HG02884 (cell line): Measurements from ENCODE around the gene SLIT3.

Experiments
- ATAC-seq: cut with Tn5 transposase; IDR thresholded peaks from one replicate; pipeline ENCODE4 v1.9.1; 2021; ENCODE audit warnings: mild to moderate bottlenecking, moderate library complexity; ENCODE audit not compliant: unreplicated experiment

The SLIT3 gene

DNA sequence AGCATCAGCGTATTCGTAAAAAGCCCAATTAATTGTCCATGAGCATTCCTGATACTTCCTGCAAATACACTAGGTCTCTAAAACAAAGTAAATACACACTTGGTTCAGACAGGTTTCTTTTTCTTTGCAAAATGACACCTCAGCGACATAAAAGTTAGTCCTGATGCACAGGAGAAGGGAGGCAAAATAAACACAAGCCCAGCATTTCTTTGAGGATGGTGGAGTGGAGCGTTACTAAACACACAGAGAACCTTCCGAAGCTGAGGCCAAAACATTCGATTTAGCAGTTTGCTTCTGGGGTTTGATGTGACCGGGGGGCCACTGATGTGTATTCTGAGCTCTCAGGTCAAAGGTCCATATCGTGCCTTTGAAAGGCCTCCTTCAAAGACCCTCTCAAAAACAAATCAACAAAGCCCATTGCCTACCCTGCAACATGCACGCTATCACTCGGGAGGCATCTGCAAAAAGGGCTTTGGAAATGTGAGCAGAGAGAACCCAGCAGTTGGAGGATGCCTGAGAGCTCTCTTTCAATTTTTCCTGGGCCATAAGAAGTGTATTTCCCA is 453.3 kb downstream of the SLIT3 start:
- ATAC-seq: no peak

DNA sequence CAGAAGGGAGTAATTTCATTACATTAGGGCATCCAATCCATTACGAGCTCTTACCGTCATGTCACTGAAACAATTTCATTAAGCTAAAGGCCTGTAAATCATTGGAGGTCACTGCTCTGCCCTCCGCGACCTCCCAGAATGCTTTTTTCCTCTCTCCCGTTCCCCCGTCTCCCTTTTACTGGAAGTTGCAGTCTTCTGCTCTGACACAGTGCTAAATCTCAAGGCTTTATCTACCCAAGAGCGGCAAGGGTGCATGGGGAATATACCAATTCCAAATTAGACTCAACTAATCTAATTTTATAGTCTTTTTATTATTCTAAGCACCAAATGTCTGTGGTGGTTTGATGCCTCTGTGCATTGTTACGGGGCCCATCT is 456.0 kb downstream of the SLIT3 start:
- no peak for ATAC-seq

DNA sequence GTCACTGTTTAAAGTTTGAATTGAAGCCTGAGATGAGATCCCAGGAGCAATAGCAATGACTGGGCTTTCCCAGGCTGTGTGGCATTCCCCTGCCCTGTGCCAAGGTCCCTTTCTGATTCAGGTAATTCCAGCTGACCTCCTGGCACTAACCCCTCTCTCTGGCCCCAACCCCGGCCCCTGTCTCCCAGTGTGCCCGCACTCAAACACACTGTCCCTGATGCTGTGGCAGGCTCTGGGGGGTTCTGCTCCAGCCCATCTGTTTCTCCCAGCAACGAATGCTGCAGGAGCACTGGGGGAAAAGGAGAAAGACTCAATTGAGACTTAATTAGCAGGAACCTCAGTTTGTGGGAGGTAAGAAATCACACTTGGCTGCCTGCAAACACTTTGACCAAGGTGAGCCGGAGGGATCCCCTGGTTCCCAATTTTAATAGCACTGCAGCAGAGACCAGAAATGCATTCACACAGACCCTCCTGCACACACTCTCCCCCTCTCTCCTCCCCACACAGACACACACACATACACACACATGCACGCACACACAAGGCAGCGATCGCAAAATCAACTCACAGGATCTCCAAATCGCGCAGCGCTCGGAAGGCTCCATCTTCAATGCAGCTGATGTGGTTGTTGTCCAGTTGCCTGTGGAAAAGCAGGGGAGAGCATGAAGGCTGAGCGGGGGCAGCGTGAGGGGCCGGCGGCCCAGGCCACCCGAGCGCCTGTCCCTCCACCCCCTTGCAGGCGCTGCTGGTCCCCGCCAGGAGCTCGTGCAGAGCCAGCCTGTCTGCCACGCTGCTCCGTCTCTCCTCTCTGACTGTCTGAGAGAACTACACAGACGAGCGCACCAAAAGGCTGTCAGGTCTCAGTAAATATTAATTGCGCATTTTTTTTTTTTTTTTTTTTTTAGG is 456.7 kb downstream of the SLIT3 start:
- no peak for ATAC-seq

DNA sequence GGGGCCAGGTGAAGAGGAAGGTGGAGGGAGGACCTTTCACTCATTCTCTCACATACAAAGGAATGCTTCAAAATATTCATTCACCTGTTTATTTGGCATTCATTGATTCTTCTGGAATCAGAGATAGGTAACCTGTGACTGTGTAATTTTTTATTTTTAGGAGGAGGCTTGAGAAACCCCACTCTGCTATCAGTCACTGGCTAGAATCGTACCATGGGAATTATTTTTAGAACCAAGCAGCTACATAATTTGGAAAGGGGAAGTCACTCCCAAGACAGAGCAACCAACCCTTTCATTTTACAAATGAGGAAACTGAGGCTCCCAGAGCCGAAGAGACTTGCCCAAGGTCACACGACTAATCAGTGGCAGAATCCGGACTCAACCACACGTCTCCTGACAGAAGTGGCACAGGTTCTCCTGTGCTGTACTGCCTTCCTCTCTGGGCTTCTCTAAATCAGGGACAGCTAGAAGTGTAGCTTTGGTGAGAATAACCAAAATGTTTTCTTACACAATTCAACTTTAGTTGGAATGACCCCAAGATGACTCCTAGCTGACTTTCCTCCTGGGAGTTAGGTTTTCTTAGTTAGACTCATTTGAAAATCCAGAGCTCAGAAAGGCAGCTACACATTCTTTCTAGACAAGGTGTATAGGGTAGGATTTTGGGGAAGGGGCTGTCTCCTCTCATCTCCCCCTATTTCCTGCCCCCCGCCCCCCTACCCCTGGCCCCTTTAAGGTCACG is 457.5 kb downstream of the SLIT3 start:
- ATAC-seq: no peak

DNA sequence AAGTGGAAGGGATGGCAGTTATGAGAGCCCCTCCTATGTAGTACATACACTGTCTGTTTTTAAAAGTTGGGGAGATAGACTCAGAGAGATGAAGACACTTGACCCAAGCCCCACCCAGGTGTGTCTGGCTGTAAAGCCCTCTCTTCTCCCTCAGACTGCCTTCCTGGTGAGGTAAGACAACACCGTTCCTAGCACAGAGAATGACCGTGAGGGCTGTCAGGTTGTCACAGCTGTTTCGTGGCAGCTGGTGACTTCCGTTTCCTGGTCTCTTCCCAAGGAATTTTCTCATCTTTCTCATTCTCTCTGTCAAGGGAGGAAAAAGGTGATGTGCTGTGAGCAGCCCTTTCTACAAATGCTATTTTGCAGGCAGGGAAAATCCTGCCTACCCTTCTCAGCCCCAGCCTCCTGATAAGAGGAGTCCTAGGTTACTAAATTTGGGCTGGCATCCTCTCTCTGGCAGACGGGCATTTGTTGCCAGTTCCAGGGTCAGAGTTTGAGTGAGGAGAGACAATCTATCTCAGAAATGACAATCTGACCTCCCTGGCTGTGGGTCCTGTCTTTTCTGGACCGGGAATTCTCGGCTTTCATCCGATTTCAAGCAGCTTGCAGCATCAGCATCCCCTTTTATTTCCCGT is 458.3 kb downstream of the SLIT3 start:
- ATAC-seq: no peak

DNA sequence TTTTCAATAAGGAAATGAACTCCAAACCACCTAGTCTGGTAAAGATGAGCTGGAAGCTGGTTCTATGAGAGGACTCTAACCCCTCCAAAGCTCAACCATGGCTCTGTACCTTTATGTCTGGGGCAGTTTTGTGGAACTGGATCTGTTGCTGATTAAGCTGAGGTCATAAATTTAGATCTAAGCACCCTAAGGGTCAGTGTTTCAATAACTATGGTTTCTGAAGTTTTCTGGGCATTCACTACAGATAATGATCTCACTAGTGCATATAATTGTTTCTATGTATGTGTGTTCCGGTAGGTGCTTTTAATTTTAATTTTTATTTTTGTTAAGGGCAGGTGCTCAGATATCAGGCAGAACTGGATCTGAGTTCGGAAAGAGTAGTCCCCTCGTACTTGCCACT is 463.1 kb downstream of the SLIT3 start:
- no peak for ATAC-seq

DNA sequence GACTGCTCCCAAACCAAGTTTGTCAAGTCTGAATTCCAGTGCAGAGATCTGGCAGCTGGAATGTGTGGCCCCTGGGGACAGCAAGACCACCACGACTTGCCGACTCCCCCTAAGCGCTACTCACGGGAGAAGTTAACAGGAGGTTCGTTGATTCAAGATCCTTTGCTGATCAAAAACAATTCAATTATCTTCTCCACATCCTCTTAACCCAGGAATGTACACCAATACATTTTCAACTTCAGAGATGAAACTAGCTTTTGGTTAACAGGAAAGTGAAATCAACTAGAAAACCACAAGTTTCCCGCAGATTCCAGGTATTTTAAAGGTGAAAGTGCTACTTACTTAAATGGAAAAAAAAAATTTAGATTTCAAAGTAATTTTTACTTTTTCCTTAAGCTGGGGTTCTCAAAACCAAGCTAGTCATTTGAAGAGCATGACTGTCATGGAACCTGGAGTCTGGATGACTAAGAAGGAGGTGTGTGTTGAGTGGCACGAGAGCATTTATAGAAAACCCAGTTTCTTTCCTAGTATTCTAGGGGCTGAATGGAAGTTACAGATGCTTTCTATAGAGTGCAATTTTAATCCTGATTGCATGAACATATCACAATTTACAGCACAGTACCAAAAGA is 464.2 kb downstream of the SLIT3 start:
- ATAC-seq: no peak

DNA sequence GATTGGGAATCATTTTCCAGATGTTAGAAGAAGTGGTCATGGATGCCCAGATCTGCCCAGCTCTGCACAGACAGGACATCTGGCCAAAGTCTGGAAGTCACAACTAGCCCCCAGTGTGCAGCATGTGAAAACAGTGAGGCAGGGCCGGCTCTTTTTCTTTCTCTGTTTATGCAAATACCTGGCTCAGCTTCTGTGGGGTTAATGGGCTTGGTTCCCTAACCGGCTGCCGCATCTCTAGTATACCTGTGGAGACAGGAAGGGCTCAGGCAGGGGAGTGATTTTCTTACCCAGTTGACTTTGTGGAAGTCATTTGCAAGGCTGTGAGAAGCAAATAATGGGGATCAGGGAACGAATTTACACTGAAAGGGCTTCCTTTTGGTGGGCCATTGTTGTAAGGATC is 467.0 kb downstream of the SLIT3 start:
- no peak for ATAC-seq

DNA sequence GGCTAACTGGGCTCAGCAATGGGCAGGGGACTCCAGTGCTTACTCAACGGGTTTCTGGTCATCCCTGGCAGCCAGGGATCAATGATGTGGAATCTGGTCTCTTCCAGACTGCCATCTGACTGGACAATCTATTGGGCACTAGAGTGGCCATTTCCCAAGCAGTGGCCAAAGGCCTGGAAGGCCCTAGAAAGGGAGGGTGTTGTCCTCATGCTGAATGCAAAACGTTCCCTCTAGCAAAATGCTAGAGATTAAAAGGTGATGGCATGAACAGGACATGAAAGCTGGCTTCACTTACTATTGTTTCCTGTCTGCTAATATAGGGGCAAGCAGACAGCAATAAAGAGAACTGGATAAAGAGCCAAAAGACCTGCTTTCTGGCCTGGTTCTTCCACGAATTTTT is 467.6 kb downstream of the SLIT3 start:
- no peak for ATAC-seq

DNA sequence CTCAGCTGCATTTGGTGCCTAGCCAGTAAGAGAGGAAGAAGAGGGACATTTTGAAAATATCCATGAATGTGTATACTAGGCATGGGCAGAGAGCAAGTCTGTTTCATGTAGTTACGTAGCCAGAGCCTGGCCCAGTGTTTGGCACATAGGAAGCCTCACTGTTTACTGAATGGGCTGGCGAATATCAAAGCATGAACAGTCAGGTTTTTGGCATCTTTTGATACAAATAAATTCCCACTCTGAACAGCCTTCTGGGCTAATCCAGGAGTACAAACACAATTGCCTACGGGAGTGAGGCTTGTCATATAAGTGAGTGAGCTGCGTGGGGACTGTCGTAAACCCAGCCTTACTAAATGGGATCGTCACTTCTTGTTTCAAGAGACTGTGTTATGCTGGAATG is 468.6 kb downstream of the SLIT3 start:
- no peak for ATAC-seq

DNA sequence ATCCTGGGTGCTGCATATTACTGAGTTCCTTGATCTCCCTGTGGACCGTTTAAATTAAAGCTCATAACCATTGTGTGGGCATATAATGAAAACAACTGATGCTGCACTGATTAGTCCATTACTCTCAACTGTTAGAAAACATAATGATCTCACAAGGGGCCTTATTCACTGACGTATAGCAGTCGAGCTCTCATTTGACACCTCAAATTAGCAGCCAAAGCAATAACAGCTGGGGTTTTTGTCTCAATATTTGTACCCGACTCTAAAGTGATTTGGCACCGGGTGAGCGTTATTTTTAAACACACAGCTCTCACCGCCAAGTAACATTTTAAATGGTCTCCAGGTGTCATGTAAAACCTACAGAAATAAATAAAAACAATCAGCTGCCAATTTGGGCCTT is 469.6 kb downstream of the SLIT3 start:
- no peak for ATAC-seq

DNA sequence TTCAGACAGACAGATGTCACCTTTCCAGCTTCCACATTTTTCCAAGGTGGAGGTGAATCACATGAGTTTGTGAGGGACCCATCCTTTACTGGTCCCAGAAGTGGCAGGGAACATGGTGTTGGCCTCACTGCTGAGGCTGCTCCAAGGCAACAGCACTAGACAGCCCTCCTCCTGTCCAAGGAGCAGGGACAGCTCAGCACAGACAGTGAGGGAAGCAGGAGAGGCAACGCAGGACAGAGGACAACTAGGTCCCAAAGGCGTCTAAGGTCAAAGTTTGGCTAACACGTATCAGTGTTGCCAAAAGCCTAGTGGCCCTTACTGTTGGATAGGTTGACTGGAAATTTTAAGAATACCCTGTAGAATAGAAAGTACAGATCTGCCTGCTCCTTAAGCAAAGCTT is 470.1 kb downstream of the SLIT3 start:
- ATAC-seq: no peak

DNA sequence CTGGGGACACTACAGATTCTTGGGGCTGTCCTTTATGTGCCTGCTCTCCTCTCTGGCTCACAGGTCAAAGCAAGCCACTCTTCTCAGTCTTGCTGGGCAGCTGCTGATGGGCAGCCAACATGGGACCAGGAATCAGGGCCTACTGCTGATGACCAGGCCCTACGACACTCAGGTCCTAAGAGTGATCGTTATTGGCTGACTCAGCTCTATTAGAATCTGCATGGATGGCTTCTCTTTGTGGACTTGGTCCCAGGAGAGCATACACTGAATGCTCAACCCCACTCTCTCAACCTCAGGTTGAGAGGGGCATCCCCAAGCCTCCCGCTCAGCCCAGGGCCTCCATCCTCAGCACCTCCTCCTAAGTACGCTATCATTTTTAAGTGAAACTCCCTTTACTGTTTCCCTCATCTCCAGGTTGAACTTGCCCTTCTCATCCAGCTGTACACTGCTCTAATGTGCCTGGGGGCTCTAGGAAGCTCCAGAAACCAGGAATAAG is 471.0 kb downstream of the SLIT3 start:
- no peak for ATAC-seq

DNA sequence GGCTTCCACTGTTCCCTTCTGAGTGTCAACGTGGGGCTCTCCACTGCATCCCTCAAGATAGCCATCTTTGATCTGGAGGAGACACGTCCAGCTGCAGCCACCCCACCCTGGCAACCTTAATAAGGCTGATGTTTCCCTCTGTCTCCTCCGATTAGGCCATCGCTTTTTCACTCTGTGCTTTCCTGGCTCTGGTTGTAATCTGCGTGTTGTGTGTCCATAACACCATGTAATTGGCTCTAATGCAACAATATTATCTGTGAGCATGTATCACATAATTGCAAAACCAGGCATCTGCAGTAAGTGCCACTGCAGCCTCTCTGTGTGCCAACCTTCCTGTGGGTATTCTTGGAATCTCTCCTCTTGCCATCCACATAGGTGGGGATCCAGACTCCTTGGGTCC is 471.9 kb downstream of the SLIT3 start:
- ATAC-seq: no peak

DNA sequence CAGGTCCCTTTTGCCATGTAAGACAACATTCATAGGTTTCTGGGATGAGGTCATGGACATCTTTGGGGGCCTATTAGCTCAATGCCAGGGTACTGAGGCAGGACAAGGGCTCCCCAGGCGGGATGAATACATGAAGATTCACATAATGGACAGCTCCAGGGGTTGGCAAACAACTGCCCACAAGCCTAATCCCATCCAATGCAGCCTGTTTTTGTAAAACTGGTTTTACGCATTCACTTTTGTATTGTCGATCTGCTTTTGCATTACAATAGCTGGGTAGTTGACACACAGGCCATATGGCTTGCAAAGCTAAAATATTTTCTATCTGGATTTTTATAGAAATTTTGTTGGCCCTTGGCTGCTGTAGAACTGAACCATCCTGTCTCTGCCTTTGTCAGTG is 473.3 kb downstream of the SLIT3 start:
- no peak for ATAC-seq

DNA sequence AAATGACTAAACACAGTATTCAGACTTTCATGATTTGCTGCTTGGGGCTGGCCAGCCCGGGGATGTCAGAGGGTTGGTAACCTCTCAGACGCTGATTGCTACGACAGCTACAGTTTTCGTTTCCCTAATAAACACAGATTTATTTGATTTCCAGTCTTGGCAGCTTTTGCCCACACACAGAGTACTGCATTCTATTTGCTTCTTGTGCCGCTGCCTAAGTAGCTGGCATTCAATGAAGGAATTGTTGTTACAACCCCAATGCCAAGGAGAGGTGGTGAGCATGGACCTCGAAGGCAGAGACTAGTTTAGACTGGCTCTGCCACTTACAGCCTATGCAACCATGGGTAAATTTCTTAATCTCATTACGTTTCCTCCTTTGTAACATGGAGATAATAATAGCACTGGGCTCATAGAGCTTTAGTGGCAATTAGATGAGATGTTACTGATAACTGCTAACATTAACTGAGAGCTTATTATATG is 474.7 kb downstream of the SLIT3 start:
- ATAC-seq: no peak

DNA sequence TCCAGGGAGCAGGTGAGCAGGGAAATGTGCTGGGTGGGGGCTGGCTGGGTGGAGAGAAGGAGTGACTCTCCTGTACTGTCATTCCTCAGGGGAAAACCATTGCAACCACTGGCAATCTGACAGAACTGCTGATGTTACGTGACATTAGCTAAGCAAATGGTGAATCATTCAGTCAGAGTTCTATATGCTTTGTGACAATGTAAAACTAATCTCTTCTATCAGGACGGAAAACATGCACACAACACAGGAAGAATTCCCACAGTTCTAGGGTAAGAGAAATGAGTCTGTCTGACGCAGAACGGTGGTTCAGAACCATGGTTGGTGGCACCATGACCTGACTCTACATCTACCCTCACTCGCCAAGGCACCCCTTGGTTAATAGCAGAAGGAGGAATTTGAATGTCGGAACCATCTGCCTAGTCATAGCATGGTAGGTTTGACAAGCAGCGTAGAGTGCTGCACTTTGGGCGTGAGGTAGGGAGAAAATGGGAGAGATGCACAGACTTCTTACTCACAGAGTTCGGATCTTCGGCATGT is 478.1 kb downstream of the SLIT3 start:
- no peak for ATAC-seq

DNA sequence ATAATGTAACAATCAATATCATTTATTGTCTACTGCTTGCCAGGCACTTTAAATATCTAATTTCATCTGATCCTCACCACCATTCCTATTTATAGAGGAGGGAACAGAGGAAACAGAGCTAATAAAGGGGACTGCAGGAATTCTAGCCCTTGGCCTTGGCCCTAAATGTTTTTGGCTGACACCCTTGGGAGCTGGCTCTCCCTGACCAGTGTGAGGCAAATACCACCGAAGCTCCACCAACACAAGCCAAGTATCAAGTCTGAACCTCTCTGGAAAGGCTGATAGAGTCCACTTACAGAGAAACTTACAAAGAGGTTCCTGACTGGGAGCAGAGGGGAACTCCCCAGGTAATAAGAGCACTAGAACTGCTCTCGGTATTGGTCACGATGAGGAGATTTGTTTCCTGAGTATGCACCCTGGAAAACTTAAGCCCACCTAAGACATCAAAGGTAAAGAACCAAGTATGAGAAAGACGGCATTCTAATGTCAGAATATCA is 478.6 kb downstream of the SLIT3 start:
- no peak for ATAC-seq

DNA sequence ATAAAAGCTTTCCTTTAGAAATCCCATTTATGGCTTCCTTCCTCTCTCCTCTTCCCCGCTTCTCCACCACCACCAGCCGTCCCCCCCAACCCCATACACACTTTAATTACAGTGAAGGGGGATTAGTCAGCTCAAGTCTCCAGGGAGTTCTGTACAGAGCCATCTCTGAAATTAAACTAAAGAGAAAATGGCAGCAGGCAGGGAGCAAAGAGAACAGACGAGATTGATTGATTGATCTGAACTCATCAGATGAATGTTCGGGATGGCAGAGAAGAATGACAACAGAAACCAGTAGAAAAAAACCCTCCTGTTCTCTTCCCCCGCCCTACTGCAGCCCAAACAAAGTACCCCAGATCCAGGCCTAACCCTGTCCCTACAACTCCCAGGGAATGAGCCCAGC is 480.1 kb downstream of the SLIT3 start:
- ATAC-seq: no peak

DNA sequence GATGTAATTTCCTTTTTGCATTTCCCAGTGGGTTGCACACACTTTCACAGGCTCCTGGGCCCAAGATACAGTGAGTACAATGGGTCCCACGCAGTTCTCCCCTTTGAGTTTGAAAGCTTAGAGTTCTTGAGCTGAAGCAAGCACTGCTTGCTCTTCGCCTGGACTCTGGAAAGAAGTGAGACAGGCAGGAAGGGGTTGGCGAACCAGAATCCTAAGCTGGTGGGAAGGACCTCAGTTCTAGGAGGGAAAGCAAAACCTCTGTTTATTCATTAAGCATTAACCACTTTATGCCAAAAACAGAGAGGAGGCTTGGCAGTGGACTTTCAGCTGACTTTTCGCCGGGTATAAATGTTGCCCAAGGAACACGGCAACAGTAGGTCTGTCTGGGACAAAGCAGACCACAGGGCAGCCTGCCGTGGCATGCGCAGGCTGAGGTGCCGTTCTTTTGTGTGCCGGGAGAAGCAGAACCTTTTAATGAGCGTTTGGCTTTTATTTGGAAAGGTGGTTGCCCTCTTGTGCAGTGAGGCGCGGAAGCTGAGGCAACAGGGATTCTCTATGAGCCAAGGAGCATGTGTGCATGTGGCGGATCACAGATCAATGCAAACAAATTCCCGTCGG is 481.8 kb downstream of the SLIT3 start:
- no peak for ATAC-seq
